Erythroblast (primary cell): ENCODE data around the gene STPG3.

Experiments used
- GATA1 ChIP-seq: IDR thresholded peaks from 2 replicates; pipeline ENCODE4 v1.6.1; 2011; ENCODE audit warnings: low read depth, mild to moderate bottlenecking, control low read depth, low read length, moderate library complexity
- POLR2A ChIP-seq: IDR thresholded peaks from 2 replicates; pipeline ENCODE4 v1.6.1; 2011; ENCODE audit warnings: mild to moderate bottlenecking, low read length

- TF ChIP-seq POLR2A (no peak), GATA1 (no peak)
Measured at GRCh38 chr9:137245450-137246421, 5.3 kb upstream of the STPG3 start.
